ENCODE measurements around the gene STK11IP.

GRCh38 chr2:219549619-219550018 lies 48.0 kb upstream of the STK11IP start:
- TF ChIP-seq CTCF (IDR thresholded peaks at IDR 0.05) (no peak), POLR2A (IDR thresholded peaks at IDR 0.05) (no peak)
